OCI-LY3 (cell line): ENCODE data around the gene PRR11.
"Not testable (repeated sequence)": the region's sequence is repeated elsewhere in the genome, so short reads cannot be mapped to it uniquely, and the experiment has no call there.

ENCODE experiments used
- CTCF ChIP-seq: fragments of 200-600, 300-600 bp; sonication (generic); IDR thresholded peaks from 2 replicates; pipeline ENCODE4 v1.5.1; 2014; ENCODE audit warnings: antibody characterized with exemption, low read length, low read depth
- EZH2phosphoT487 ChIP-seq: fragments of 200-600 bp; shearing (Covaris generic); IDR thresholded peaks from 2 replicates; pipeline ENCODE4 v1.6.1; 2018; ENCODE audit warnings: antibody characterized with exemption, mixed run types, low read depth

DNA sequence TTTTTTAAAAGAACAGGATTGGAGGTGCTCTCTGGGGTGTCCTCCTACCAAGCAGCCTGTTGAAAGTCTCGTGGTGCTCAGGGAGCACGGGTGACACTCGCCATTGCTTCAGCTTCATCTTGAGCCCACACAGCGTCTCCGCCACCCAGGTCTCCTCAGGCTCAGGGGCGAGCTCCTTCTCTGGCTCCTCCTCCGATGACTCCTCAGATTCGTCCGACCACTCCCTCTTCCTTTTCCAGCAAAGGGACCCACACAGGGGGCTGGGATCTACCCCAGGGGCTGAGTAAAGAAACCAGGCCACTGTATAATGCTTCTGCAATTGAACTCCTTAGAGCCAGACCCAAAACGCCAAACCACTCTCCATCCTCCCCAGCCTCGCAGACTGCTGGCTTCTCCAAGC, 24.1 kb downstream of the PRR11 start:
- not testable (repeated sequence) for TF ChIP-seq CTCF, EZH2phosphoT487
